Putamen (tissue), 1 donor: ENCODE results near the gene DNAJC22.
"Not testable (repeated sequence)": the region's sequence is repeated elsewhere in the genome, so short reads cannot be mapped to it uniquely, and the experiment has no call there.

Source experiments
- DNase-seq: peaks from one replicate; pipeline ENCODE4 v3.0.0-alpha.2; 2016; ENCODE audit warnings: low spot score

The DNAJC22 gene

DNA sequence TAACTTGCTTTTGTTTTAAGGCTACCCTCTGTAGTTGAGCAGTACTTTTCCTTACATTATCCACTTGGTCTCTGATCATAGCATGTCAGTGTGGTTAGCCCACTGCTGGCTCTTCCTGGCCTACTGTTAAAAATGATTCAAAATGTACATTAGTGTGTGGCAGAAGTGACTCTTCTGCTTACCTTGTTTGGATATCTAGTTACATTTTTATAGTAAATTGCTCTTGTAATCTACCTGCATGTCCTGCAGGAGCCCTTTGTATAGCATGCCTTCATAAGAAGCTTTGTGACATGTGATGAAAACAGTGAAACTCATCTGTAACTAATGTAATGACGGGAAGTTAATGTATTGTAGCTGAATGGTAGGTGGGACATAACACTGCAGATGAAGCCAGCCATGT, 28.7 kb downstream of the DNAJC22 start:
- no peak for DNase-seq

DNA sequence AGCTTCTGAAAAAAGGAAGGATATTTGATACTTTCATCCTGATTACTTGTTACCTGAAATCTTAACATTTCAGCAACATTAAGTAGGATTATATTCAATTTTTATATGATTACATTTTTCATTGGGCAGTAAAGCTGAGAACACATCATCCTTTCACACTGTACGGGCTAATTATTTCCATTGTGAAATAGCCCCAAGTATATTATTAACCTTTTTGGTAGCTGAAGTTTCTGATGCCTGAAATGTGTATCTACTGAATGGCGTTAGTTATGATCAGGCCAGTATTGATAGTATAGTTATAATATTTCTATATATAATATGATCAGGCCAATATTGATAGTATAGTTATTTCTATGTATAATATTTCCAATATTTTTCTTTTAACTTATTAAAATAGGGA, 30.7 kb downstream of the DNAJC22 start:
- DNase-seq: no peak

DNA sequence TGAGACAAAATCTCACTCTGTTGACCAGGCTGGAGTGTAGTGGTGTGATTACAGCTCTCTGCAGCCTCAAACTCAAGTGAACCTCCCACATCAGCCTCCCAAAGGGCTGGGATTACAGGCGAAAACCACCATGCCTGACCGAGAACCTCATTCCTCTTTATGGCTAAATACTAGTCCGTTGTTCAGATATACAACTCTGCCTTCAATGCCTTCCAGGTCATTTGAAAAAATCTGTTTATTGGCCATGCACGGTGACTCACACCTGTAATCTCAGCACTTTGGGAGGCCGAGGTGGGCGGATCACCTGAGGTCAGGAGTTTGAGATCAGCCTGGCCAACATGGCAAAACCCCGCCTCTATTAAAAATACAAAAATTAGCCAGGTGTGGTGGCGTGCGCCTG, 33.5 kb downstream of the DNAJC22 start:
- not testable (repeated sequence) for DNase-seq

DNA sequence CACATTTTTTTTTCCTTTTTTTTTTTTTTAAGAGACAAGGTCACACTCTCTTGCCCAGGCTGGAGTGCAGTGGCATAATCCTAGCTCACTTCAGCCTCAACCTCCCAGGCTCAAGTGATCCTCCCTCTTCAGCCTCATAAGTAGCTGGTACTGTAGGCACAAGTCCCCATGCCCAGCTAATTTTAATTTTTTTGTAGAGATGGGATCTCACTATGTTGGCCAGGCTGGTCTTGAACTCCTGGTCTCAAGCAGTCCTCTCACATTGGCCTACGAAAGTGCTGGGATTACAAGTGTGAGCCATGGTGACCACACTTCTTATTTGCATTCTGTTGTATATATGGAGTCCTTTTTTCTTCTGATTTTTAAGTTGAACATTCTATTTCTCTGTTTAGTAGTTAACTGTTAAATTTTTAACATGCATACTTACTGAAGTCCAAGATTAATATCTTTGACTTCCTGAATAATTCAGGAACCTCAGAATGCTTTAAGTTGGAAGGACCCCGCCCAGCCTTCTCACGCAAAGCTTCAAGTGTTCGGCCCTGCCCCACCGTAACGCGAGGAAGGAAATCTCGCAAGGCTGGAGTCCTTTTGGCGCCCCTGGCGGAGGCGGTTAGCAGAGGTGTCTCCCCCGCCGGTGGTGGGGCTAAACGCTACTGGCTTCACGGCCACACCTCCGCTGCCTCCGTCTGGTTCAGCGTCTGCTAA, 42.1 kb downstream of the DNAJC22 start:
- no peak for DNase-seq

DNA sequence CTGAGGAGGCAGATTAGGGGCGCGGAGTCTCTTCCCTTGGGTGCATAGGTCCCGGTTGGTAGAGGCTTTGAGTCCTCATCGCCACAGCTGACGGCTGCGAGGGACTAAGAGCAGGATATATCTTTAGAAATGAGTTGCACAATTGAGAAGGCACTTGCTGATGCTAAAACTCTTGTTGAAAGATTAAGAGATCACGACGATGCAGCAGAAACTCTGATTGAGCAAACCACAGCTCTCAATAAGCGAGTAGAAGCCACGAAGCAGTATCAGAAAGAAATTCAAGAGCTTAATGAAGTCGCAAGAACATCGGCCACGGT, 42.7 kb downstream of the DNAJC22 start:
- DNase-seq: no peak

DNA sequence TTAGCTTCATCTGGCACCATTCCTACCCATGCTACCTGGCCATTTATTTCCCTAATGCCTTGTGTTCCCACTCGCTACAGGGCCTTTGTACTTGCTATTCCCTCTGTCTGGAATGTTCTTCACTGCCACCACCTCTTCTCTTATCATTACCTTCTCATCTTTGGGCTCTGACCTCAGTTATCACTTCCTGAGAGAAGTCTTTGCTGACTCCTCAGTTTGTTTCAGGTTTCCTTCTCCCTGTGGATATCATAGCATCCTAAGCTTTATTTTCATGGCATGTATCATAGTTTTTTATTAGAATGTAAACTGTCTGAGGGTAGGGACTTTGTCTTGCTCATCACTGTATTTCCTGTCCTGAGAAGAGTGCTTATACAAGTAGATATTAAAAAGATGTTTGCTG, 50.3 kb downstream of the DNAJC22 start:
- no peak for DNase-seq

DNA sequence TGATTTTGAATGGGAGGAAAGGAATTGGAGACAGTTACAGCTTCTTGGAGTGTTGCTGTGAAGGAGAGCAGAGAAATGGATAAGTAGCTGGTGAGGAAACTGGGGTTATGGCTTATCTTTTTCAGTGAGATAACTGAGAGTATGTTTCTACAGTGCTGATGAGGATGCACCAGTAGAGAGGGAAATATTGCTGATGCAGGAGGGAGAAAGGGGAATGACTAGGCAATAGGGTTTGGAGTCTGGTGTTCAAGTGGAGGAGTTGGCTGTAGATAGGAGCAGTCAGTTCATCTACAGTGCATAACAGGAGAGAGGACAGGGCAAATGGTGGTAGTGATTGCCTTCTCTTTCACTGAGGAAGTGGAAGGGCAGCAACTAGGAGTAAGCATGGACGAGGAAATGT, 53.6 kb downstream of the DNAJC22 start:
- no peak for DNase-seq
